ENCODE data around the gene CTDSPL2.
"Not testable (repeated sequence)": the region's sequence is repeated elsewhere in the genome, so short reads cannot be mapped to it uniquely, and the experiment has no call there.

The CTDSPL2 gene

GRCh38 chr15:44485880-44486279, 58.5 kb downstream of the CTDSPL2 start:
- no peak for DNase-seq (ENCODE audit: low read depth)

GRCh38 chr15:44489464-44489863, 62.0 kb downstream of the CTDSPL2 start:
- peak; percentile 52 for DNase-seq (ENCODE audit: low read depth)

GRCh38 chr15:44490622-44491021, 63.2 kb downstream of the CTDSPL2 start:
- no peak for DNase-seq (ENCODE audit: low read depth)

GRCh38 chr15:44492040-44492439, 64.6 kb downstream of the CTDSPL2 start:
- no peak for DNase-seq (ENCODE audit: low read depth)

- no peak for DNase-seq (ENCODE audit: low read depth)
Measured at GRCh38 chr15:44492672-44493071, 65.2 kb downstream of the CTDSPL2 start.

- DNase-seq (ENCODE audit: low read depth) = no peak
Measured at GRCh38 chr15:44495562-44495961, 68.1 kb downstream of the CTDSPL2 start.

GRCh38 chr15:44500555-44500954, 73.1 kb downstream of the CTDSPL2 start:
- no peak for DNase-seq (ENCODE audit: low read depth)

GRCh38 chr15:44501768-44502366, 74.4 kb downstream of the CTDSPL2 start:
- DNase-seq (ENCODE audit: low read depth) = peak; percentile 54

GRCh38 chr15:44516436-44516835, 89.0 kb downstream of the CTDSPL2 start:
- no peak for DNase-seq (ENCODE audit: low read depth)

- no peak for DNase-seq (ENCODE audit: low read depth)
Measured at GRCh38 chr15:44519537-44519936, 92.1 kb downstream of the CTDSPL2 start.

GRCh38 chr15:44525018-44525417, 97.6 kb downstream of the CTDSPL2 start:
- no peak for DNase-seq (ENCODE audit: low read depth)

- DNase-seq (ENCODE audit: low read depth) = no peak
Measured at GRCh38 chr15:44527241-44527640, 99.8 kb downstream of the CTDSPL2 start.

- DNase-seq (ENCODE audit: low read depth) = no peak
Measured at GRCh38 chr15:44529864-44530604, 102.6 kb downstream of the CTDSPL2 start.

- DNase-seq (ENCODE audit: low read depth) = no peak
Measured at GRCh38 chr15:44530653-44531052, 103.2 kb downstream of the CTDSPL2 start.

GRCh38 chr15:44532275-44532674, 104.8 kb downstream of the CTDSPL2 start:
- DNase-seq (ENCODE audit: low read depth) = not testable (repeated sequence)

- no peak for DNase-seq (ENCODE audit: low read depth)
Measured at GRCh38 chr15:44532689-44533088, 105.3 kb downstream of the CTDSPL2 start.

GRCh38 chr15:44535092-44535491, 107.7 kb downstream of the CTDSPL2 start:
- no peak for DNase-seq (ENCODE audit: low read depth)

GRCh38 chr15:44535523-44536301, 108.3 kb downstream of the CTDSPL2 start:
- DNase-seq (ENCODE audit: low read depth) = peak; percentile 5

GRCh38 chr15:44536302-44536961, 109.0 kb downstream of the CTDSPL2 start:
- DNase-seq (ENCODE audit: low read depth) = no peak

- peak; percentile 97 for DNase-seq (ENCODE audit: low read depth)
Measured at GRCh38 chr15:44536962-44537734, 109.7 kb downstream of the CTDSPL2 start, which contains the start of gene EIF3J. Gene EIF3J, plus strand, starts transcription at chr15:44537147. Its CDS starts 48 bp downstream, at chr15:44537195.

GRCh38 chr15:44537735-44538240, 110.4 kb downstream of the CTDSPL2 start:
- no peak for DNase-seq (ENCODE audit: low read depth)
